RWPE1 (cell line): Measurements from ENCODE around the gene SON.

Experiments used
- CTCF ChIA-PET: fragments of 350-600 bp; sonication (Branson Sonifier 250); formaldehyde crosslinking; extraction: SDS; loops from one replicate; lab custom pipeline; 2021; lab: Yijun Ruan, JAX
- POLR2A ChIA-PET: fragments of 400-600 bp; formaldehyde crosslinking; extraction: SDS; loops from one replicate; lab custom pipeline; 2020; ENCODE audit warnings: antibody characterized with exemption; ENCODE audit not compliant: low non-redundant PET; lab: Yijun Ruan, JAX
- DNase-seq: peaks from one replicate; pipeline ENCODE4 v3.0.0; 2012; ENCODE audit warnings: low spot score
- H3K27ac ChIP-seq: fragments of 450-650 bp; 2 replicates; pipeline ENCODE4 v1.5.1; 2017
- TF ChIP-seq, protein P1 (sequence below): fragments of 450-650 bp; conservative IDR thresholded peaks from 2 replicates; pipeline ENCODE4 v1.5.1; 2017; ENCODE audit warnings: low read depth, mild to moderate bottlenecking

Gene SON

GRCh38 chr21:33550772-33551660 is 8.2 kb downstream of the SON start:
- H3K27ac ChIP-seq: no peak overlapping the region
- CTCF ChIA-PET: no interaction called here
- POLR2A ChIA-PET: no interaction called here
- TF ChIP-seq, protein P1, sequence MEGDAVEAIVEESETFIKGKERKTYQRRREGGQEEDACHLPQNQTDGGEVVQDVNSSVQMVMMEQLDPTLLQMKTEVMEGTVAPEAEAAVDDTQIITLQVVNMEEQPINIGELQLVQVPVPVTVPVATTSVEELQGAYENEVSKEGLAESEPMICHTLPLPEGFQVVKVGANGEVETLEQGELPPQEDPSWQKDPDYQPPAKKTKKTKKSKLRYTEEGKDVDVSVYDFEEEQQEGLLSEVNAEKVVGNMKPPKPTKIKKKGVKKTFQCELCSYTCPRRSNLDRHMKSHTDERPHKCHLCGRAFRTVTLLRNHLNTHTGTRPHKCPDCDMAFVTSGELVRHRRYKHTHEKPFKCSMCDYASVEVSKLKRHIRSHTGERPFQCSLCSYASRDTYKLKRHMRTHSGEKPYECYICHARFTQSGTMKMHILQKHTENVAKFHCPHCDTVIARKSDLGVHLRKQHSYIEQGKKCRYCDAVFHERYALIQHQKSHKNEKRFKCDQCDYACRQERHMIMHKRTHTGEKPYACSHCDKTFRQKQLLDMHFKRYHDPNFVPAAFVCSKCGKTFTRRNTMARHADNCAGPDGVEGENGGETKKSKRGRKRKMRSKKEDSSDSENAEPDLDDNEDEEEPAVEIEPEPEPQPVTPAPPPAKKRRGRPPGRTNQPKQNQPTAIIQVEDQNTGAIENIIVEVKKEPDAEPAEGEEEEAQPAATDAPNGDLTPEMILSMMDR: no peak
- DNase-seq: no peak

DNA sequence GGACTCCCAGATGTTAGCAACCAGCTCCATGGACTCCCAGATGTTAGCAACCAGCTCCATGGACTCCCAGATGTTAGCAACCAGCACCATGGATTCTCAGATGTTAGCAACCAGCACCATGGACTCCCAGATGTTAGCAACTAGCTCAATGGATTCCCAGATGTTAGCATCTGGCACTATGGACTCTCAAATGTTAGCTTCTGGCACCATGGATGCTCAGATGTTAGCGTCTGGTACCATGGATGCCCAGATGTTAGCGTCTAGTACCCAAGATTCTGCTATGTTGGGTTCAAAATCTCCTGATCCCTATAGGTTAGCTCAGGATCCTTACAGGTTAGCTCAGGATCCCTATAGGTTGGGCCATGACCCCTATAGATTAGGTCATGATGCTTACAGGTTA is 8.8 kb downstream of the SON start:
- ChIA-PET CTCF (no interaction called here), POLR2A (no interaction called here)
- no peak overlapping the region for H3K27ac ChIP-seq
- DNase-seq: no peak
- TF ChIP-seq, protein P1: no peak

- CTCF ChIA-PET: no interaction called here
Measured at GRCh38 chr21:33552093-33552998, 9.5 kb downstream of the SON start.

DNA sequence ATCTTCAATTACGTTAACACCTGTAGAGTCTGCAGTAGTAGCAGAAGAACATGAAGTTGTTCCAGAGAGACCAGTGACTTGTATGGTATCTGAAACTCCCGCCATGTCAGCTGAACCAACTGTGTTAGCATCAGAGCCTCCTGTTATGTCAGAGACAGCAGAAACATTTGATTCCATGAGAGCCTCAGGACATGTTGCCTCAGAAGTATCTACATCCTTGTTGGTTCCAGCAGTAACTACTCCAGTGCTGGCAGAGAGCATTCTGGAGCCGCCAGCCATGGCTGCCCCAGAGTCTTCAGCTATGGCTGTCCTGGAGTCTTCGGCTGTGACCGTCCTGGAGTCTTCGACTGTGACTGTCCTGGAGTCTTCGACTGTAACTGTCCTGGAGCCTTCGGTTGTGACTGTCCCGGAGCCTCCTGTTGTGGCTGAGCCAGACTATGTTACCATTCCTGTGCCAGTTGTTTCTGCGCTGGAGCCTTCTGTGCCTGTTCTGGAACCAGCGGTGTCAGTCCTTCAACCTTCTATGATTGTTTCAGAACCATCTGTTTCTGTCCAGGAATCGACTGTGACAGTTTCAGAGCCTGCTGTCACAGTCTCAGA is 10.3 kb downstream of the SON start:
- TF ChIP-seq, protein P1: no peak
- CTCF ChIA-PET: no interaction called here
- POLR2A ChIA-PET: no interaction called here
- DNase-seq: no peak
- H3K27ac ChIP-seq: no peak overlapping the region

More at GRCh38 chr21:33552093-33552998, 9.5 kb downstream of the SON start:
- POLR2A ChIA-PET: no interaction called here
- no peak overlapping the region for H3K27ac ChIP-seq
- DNase-seq: no peak
- TF ChIP-seq, protein P1: no peak

- H3K27ac ChIP-seq: no peak overlapping the region
- CTCF ChIA-PET: interaction anchor here (0.5 to 0.7 kb wide), 2 partner anchors 16 to 285 kb away, joined by 3 read pairs; no protein-coding TSS in a partner anchor
- POLR2A ChIA-PET: no interaction called here
- no peak for DNase-seq
- TF ChIP-seq, protein P1: no peak
Measured at GRCh38 chr21:33554236-33554981, 11.6 kb downstream of the SON start.
